GM12864 (cell line): ENCODE data around the gene FREM3.

Experiments used
- DNase-seq: peaks from one replicate; pipeline ENCODE4 v3.0.0-alpha.2; 2011; ENCODE audit warnings: low read depth
- H3K4me3 ChIP-seq: 2 replicates; pipeline ENCODE4 v1.5.1; 2011; ENCODE audit warnings: mild to moderate bottlenecking, low read depth, low read length, control low read depth
- TF ChIP-seq, protein P1 (sequence below): IDR thresholded peaks from 2 replicates; pipeline ENCODE4 v1.5.1; 2011; ENCODE audit warnings: low read depth, mild to moderate bottlenecking, moderate library complexity, low read length, control low read depth, inconsistent platforms; ENCODE audit errors: missing control alignments

FREM3 gene

DNA sequence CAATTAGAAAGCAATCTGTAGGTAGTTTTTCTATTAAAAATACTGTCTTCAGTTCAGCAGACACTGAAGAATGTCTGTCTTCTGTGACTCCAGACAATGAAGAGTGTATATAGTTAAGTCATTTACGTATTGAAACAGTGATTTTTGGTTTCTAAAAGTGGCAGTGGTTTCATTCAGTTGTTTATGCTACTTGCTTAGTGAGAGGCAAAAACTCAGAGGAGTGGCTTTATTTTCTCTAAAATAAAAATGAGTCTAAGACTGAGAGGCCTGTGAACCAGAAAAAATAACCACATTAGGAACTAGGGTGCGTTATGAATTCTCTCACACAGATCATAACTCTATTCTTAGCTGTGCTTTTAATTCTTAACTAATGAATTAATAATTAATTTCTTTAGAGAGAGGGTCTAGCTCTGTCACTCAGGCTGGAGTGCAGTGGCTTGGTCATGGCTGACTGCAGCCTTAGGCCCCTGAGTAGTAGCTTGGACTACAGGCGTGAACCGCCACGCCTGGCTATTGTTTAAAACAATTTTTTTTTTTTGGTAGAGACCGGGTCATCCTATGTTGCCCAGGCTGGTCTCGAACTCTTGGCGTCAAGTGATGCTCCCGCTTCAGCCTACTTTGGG lies 31.4 kb downstream of the FREM3 start:
- H3K4me3 ChIP-seq = no peak overlapping the region
- peak; percentile 33 for DNase-seq
- TF ChIP-seq, protein P1, sequence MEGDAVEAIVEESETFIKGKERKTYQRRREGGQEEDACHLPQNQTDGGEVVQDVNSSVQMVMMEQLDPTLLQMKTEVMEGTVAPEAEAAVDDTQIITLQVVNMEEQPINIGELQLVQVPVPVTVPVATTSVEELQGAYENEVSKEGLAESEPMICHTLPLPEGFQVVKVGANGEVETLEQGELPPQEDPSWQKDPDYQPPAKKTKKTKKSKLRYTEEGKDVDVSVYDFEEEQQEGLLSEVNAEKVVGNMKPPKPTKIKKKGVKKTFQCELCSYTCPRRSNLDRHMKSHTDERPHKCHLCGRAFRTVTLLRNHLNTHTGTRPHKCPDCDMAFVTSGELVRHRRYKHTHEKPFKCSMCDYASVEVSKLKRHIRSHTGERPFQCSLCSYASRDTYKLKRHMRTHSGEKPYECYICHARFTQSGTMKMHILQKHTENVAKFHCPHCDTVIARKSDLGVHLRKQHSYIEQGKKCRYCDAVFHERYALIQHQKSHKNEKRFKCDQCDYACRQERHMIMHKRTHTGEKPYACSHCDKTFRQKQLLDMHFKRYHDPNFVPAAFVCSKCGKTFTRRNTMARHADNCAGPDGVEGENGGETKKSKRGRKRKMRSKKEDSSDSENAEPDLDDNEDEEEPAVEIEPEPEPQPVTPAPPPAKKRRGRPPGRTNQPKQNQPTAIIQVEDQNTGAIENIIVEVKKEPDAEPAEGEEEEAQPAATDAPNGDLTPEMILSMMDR = no peak

DNA sequence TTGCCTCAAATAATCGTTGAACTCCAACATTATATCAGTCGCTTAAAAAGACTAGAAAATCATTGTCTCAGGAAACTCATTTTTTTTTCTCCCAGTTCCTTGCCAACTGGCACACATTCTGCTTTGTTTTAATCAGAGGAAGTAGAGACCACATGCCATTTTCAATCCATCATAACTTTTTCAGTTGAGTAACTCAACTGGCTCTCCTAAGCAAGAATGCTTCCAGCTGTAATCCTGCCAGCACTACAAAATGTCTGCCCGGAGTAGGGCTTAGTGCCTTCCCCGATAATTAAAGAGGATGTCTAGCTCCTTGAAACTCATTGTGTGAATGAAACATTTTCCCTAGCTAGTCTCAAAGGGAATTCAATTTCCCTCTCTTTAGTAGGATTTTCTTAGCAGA lies 33.0 kb downstream of the FREM3 start:
- no peak overlapping the region for H3K4me3 ChIP-seq
- TF ChIP-seq, protein P1 = no peak
- no peak for DNase-seq

DNA sequence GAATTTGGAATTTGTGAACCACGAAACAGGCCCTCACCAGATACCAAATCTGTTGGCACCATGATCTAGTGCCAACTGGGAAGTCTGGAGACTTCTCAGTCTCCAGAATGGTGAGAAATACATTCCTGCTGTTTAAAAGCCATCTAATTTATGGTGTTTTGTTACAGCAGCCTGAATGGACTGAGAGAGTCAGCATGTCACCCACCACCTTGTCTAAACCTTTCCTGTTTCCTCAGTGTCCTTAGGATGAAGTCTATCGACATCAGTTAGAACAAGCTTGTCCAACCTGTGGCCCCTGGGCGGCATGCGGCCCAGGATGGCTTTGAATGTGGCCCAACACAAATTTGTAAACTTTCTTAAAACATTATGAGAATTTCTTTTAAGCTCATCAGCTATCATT lies 42.1 kb downstream of the FREM3 start:
- no peak for DNase-seq
- TF ChIP-seq, protein P1 = no peak
- no peak overlapping the region for H3K4me3 ChIP-seq

DNA sequence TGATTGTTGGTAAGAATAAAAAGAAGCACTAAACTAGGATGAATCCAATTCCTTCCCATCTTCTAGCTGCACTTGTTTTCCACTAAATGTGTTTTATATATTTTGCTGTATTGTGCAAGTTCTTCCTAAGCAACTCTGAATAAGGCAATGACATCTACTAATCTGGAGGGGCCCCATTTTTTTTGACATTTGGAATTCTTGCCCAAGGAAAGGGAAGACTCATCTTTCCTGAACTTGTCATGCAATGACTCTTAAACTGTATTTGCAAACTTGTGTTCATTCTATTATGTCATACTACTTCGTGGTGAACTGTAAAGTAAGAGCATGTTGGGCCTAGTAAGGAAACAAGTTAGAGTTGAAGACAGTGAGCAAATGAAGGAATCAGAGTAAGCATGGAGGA lies 45.9 kb downstream of the FREM3 start:
- no peak for DNase-seq

DNA sequence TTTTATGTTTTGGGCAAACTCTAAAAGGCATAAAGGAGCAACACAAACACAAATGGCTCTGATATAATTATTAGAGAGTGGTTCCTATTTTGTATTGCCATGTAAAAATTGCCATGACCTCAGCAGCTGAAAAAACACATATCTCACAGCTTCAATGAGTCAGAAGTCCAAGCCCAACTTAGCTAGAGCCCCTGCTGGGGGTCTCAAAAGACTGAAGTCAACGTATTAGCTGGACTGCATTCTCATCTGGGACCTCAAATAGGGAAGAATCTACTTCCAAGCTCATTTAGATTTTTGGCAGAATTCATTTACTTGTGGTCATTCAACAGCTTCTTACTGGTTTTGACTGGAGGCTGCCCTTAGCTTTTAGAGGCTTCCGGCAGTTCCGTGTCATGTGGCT lies 47.4 kb downstream of the FREM3 start:
- no peak for DNase-seq
- TF ChIP-seq, protein P1 = no peak
- H3K4me3 ChIP-seq = no peak overlapping the region

More for the DNA sequence above, 45.9 kb downstream of the FREM3 start:
- H3K4me3 ChIP-seq = no peak overlapping the region
- TF ChIP-seq, protein P1 = no peak

DNA sequence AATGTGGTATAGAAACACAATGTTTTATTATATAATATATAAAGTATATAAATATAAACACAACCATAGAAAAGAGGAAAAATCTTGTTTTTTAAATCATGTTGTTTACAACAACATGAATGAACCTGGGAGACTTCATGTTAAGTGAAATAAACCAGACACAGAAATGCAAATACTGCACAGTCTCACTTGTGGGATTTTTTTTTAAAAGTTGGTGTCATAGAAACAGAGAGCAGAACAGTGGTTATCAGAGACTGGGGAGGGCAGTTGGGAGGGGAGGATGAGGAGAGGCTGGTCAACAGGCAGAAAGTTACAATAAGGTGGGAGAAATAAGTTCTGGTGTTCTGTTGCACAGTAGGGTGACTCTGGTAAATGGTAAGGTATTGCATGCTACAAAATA lies 57.1 kb downstream of the FREM3 start:
- no peak for DNase-seq
- TF ChIP-seq, protein P1 = no peak
- H3K4me3 ChIP-seq = no peak overlapping the region

DNA sequence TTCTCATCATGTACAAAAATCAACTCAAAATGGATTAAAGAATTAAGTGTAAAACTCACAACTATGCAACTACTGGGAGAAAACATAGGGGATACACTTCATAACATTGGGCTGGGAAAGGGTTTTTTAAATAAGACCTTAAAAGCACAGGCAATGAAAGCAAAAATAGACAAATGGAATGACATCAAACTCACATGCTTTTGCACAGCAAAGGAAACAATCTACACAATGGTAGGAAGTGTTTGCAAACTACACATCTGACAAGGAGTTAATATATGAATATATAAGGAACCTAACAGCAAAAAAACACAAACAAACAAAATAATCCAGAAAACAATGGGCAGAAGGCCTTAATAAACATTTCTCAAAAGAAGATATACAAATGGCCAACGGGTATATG lies 57.9 kb downstream of the FREM3 start:
- TF ChIP-seq, protein P1 = no peak
- H3K4me3 ChIP-seq = no peak overlapping the region
- no peak for DNase-seq
